ENCODE data around the gene PHEX.

The PHEX gene

GRCh38 chrX:22237479-22237878, 205.4 kb downstream of the PHEX start:
- no peak for DNase-seq

GRCh38 chrX:22246620-22247019, 214.5 kb downstream of the PHEX start:
- no peaks in the 10 kb centered on the region for H3K4me1 ChIP-seq
- DNase-seq, result no peak
- intact Hi-C loops (cut with DNase I; ENCODE audit: low total_unique reads), result no loop called here
- no peaks in the 10 kb centered on the region for H3K27me3 ChIP-seq
- no peak for TF ChIP-seq CTCF (IDR thresholded peaks at IDR 0.05)
- no peaks in the 10 kb centered on the region for H3K9me3 ChIP-seq
- no peaks in the 10 kb centered on the region for H3K36me3 ChIP-seq
- no peak overlapping the region for H3K27ac ChIP-seq
- no peak overlapping the region for H3K4me3 ChIP-seq

More at GRCh38 chrX:22237479-22237878, 205.4 kb downstream of the PHEX start:
- TF ChIP-seq CTCF (IDR thresholded peaks at IDR 0.05), result no peak
- no peaks in the 10 kb centered on the region for H3K27me3 ChIP-seq
- no peaks in the 10 kb centered on the region for H3K4me1 ChIP-seq
- H3K27ac ChIP-seq, result no peak overlapping the region
- intact Hi-C loops (cut with DNase I; ENCODE audit: low total_unique reads), result no loop called here
- no peaks in the 10 kb centered on the region for H3K36me3 ChIP-seq
- H3K4me3 ChIP-seq, result no peak overlapping the region
- no peaks in the 10 kb centered on the region for H3K9me3 ChIP-seq

- Histone ChIP-seq H3K4me3 (no peak overlapping the region), H3K9me3 (no peaks in the 10 kb centered on the region), H3K4me1 (no peaks in the 10 kb centered on the region), H3K27me3 (no peaks in the 10 kb centered on the region), H3K27ac (no peak overlapping the region), H3K36me3 (no peaks in the 10 kb centered on the region)
- intact Hi-C loops (cut with DNase I; ENCODE audit: low total_unique reads), result no loop called here
- TF ChIP-seq CTCF (IDR thresholded peaks at IDR 0.05), result no peak
- DNase-seq, result no peak
These were observed 215.0 kb downstream of the PHEX start for GRCh38 chrX:22247169-22247568.

- TF ChIP-seq CTCF (IDR thresholded peaks at IDR 0.05), result no peak
- no peaks in the 10 kb centered on the region for H3K36me3 ChIP-seq
- intact Hi-C loops (cut with DNase I; ENCODE audit: low total_unique reads), result no loop called here
- DNase-seq, result no peak
- H3K27me3 ChIP-seq, result no peaks in the 10 kb centered on the region
- H3K4me1 ChIP-seq, result no peaks in the 10 kb centered on the region
- H3K9me3 ChIP-seq, result no peaks in the 10 kb centered on the region
- H3K27ac ChIP-seq, result no peak overlapping the region
- no peak overlapping the region for H3K4me3 ChIP-seq
These were observed 216.3 kb downstream of the PHEX start for GRCh38 chrX:22248401-22248800.

GRCh38 chrX:22249371-22249770, 217.2 kb downstream of the PHEX start:
- H3K9me3 ChIP-seq, result no peaks in the 10 kb centered on the region
- H3K36me3 ChIP-seq, result no peaks in the 10 kb centered on the region
- TF ChIP-seq CTCF (IDR thresholded peaks at IDR 0.05), result no peak
- intact Hi-C loops (cut with DNase I; ENCODE audit: low total_unique reads), result no loop called here
- no peak overlapping the region for H3K4me3 ChIP-seq
- no peaks in the 10 kb centered on the region for H3K4me1 ChIP-seq
- no peaks in the 10 kb centered on the region for H3K27me3 ChIP-seq
- no peak overlapping the region for H3K27ac ChIP-seq
- DNase-seq, result no peak

GRCh38 chrX:22268706-22269105, 236.6 kb downstream of the PHEX start:
- no peak for TF ChIP-seq CTCF (IDR thresholded peaks at IDR 0.05)
- no peaks in the 10 kb centered on the region for H3K36me3 ChIP-seq
- no peak for DNase-seq

More at GRCh38 chrX:22268706-22269105, 236.6 kb downstream of the PHEX start:
- Histone ChIP-seq H3K4me3 (no peak overlapping the region), H3K27me3 (no peaks in the 10 kb centered on the region), H3K27ac (no peak overlapping the region), H3K9me3 (no peaks in the 10 kb centered on the region), H3K4me1 (no peaks in the 10 kb centered on the region)
- intact Hi-C loops (cut with DNase I; ENCODE audit: low total_unique reads), result no loop called here
